Rectal smooth muscle tissue (tissue), 1 donor: Measurements from ENCODE around the gene DDX54.
A peak's percentile ranks its signal among the peaks of the same experiment; 100 is the strongest.
"Not testable (repeated sequence)": the region's sequence is repeated elsewhere in the genome, so short reads cannot be mapped to it uniquely, and the experiment has no call there.

Experiments
- H3K27ac ChIP-seq: one replicate; pipeline ENCODE4 v1.7.0; 2013; ENCODE audit warnings: low read depth, low read length, inconsistent platforms
- H3K27me3 ChIP-seq: one replicate; pipeline ENCODE4 v1.7.0; 2013; ENCODE audit warnings: low read length; ENCODE audit not compliant: control insufficient read depth, insufficient read depth
- H3K36me3 ChIP-seq: one replicate; pipeline ENCODE4 v1.7.0; 2013; ENCODE audit warnings: low read length; ENCODE audit not compliant: control insufficient read depth, insufficient read depth
- H3K4me1 ChIP-seq: one replicate; pipeline ENCODE4 v1.7.0; 2013; ENCODE audit warnings: low read length; ENCODE audit not compliant: control insufficient read depth, insufficient read depth
- H3K4me3 ChIP-seq: one replicate; pipeline ENCODE4 v1.7.0; 2013; ENCODE audit warnings: low read length
- H3K9ac ChIP-seq: one replicate; pipeline ENCODE4 v1.7.0; 2013; ENCODE audit warnings: low read length

DDX54 gene

GRCh38 chr12:113151655-113152054 is 33.6 kb downstream of the DDX54 start:
- no peaks in the 10 kb centered on the region for H3K4me1 ChIP-seq
- H3K4me3 ChIP-seq, result no peak overlapping the region
- H3K27me3 ChIP-seq, result peaks cover 17% of the 10 kb centered on the region
- H3K9ac ChIP-seq, result no peak overlapping the region
- no peak overlapping the region for H3K27ac ChIP-seq
- no peaks in the 10 kb centered on the region for H3K36me3 ChIP-seq

- Histone ChIP-seq H3K4me1 (no peaks in the 10 kb centered on the region), H3K27ac (no peak within 1 kb of the TSS), H3K36me3 (no peaks in the 10 kb centered on the region), H3K27me3 (peaks cover 15% of the 10 kb centered on the region), H3K9ac (no peak within 1 kb of the TSS), H3K4me3 (peak within 1 kb of the TSS; percentile 27)
These were observed 35.7 kb downstream of the DDX54 start, which contains the start of gene CFAP73 for GRCh38 chr12:113149361-113150150. Gene CFAP73 (plus strand): TSS chr12:113149724. CDS start chr12:113149858, 134 bp downstream.

- no peaks in the 10 kb centered on the region for H3K36me3 ChIP-seq
- H3K4me1 ChIP-seq, result no peaks in the 10 kb centered on the region
- H3K4me3 ChIP-seq, result no peak overlapping the region
- no peak overlapping the region for H3K27ac ChIP-seq
- no peak overlapping the region for H3K9ac ChIP-seq
- peaks cover 3% of the 10 kb centered on the region for H3K27me3 ChIP-seq
These were observed 38.3 kb downstream of the DDX54 start for GRCh38 chr12:113146999-113147398.

GRCh38 chr12:113145720-113146551 is 39.3 kb downstream of the DDX54 start:
- H3K4me3 ChIP-seq, result no peak overlapping the region
- no peak overlapping the region for H3K9ac ChIP-seq
- no peaks in the 10 kb centered on the region for H3K4me1 ChIP-seq
- H3K27ac ChIP-seq, result no peak overlapping the region
- no peaks in the 10 kb centered on the region for H3K27me3 ChIP-seq
- no peaks in the 10 kb centered on the region for H3K36me3 ChIP-seq

- H3K27me3 ChIP-seq, result no peaks in the 10 kb centered on the region
- H3K27ac ChIP-seq, result no peak overlapping the region
- H3K4me1 ChIP-seq, result no peaks in the 10 kb centered on the region
- H3K36me3 ChIP-seq, result no peaks in the 10 kb centered on the region
- no peak overlapping the region for H3K9ac ChIP-seq
- no peak overlapping the region for H3K4me3 ChIP-seq
These were observed 40.5 kb downstream of the DDX54 start for GRCh38 chr12:113144806-113145205.

GRCh38 chr12:113143959-113144358 is 41.3 kb downstream of the DDX54 start:
- Histone ChIP-seq H3K4me1 (no peaks in the 10 kb centered on the region), H3K27ac (no peak overlapping the region), H3K27me3 (no peaks in the 10 kb centered on the region), H3K4me3 (no peak overlapping the region), H3K36me3 (no peaks in the 10 kb centered on the region), H3K9ac (no peak overlapping the region)

- H3K36me3 ChIP-seq, result no peaks in the 10 kb centered on the region
- no peak overlapping the region for H3K9ac ChIP-seq
- no peaks in the 10 kb centered on the region for H3K27me3 ChIP-seq
- no peaks in the 10 kb centered on the region for H3K4me1 ChIP-seq
- no peak overlapping the region for H3K27ac ChIP-seq
- H3K4me3 ChIP-seq, result no peak overlapping the region
These were observed 42.4 kb downstream of the DDX54 start for GRCh38 chr12:113142886-113143332.

GRCh38 chr12:113142173-113142885 is 42.9 kb downstream of the DDX54 start:
- Histone ChIP-seq H3K36me3 (no peaks in the 10 kb centered on the region), H3K27me3 (no peaks in the 10 kb centered on the region), H3K27ac (no peak overlapping the region), H3K4me1 (no peaks in the 10 kb centered on the region), H3K9ac (no peak overlapping the region), H3K4me3 (no peak overlapping the region)

GRCh38 chr12:113141716-113142115 is 43.6 kb downstream of the DDX54 start:
- H3K4me3 ChIP-seq, H3K4me1 ChIP-seq, H3K27ac ChIP-seq, H3K36me3 ChIP-seq, H3K9ac ChIP-seq, H3K27me3 ChIP-seq: not testable (repeated sequence)

- Histone ChIP-seq H3K4me3 (no peak overlapping the region), H3K4me1 (no peaks in the 10 kb centered on the region), H3K9ac (no peak overlapping the region), H3K27me3 (peaks cover 2% of the 10 kb centered on the region), H3K36me3 (no peaks in the 10 kb centered on the region), H3K27ac (no peak overlapping the region)
These were observed 44.6 kb downstream of the DDX54 start for GRCh38 chr12:113140706-113141105.

GRCh38 chr12:113138826-113139225 is 46.5 kb downstream of the DDX54 start:
- Histone ChIP-seq H3K27me3 (peaks cover 4% of the 10 kb centered on the region), H3K27ac (no peak overlapping the region), H3K4me1 (no peaks in the 10 kb centered on the region), H3K36me3 (no peaks in the 10 kb centered on the region), H3K9ac (no peak overlapping the region), H3K4me3 (no peak overlapping the region)
